HepG2 (cell line): Measurements from ENCODE around the gene NSD1. TPM values are rescaled to one million over a fixed set of nuclear protein-coding genes. Genes with fewer than 3 reads are reported as not detected.

Source experiments
- ATAC-seq: fragments of 200-7000 bp; cut with Tn5 transposase; 3 replicates; pipeline ENCODE4 v1.9.1; 2020; ENCODE audit warnings: mild to moderate bottlenecking, moderate library complexity
- BruUV-seq: library from RNA; stranded (reverse); fragments of 400-500 nt; replicated peaks from 2 replicates; lab custom pipeline; 2021; lab: Mats Ljungman, UMichigan
- CTCF ChIA-PET: fragments of 300-600 bp; formaldehyde crosslinking; extraction: SDS; loops from one replicate; lab custom pipeline; 2021; ENCODE audit warnings: low total read pairs, inconsistent platforms, low intra/inter-chr PET ratio; lab: Yijun Ruan, JAX
- POLR2A ChIA-PET: fragments of 350-600 bp; sonication (Branson Sonifier 250); formaldehyde crosslinking; loops from one replicate; lab custom pipeline; 2020; ENCODE audit warnings: antibody characterized with exemption, inconsistent platforms; lab: Yijun Ruan, JAX
- DNase-seq: peaks from one replicate; pipeline ENCODE4 v3.0.0-alpha.2; 2015; ENCODE audit warnings: low spot score
- FAIRE-seq: peaks from 3 replicates; lab custom pipeline; 2011; peaks lifted over from hg19 to GRCh38; lab: Jason Lieb, UNC
- H2AFZ ChIP-seq: one replicate; pipeline ENCODE4 v1.6.1; 2011; ENCODE audit warnings: low read length, inconsistent platforms
- H3K27ac ChIP-seq: fragments of 300-600 bp; 3 replicates; pipeline ENCODE4 v1.8.0; 2011; ENCODE audit warnings: mixed run types, mild to moderate bottlenecking, mixed read lengths, low read length, inconsistent platforms; ENCODE audit not compliant: insufficient read depth; ENCODE audit errors: extremely low read length
- H3K27me3 ChIP-seq, 2 experiments: fragments of 200-600 bp in 1 of 2; 2 replicates in 1 of 2; 3 replicates in 1 of 2; pipeline versions ENCODE4 v1.6.0 to v1.8.0; 2011; ENCODE audit warnings: low read length in 2 of 2, mild to moderate bottlenecking in 2 of 2, moderate library complexity in 2 of 2, inconsistent platforms in 1 of 2; ENCODE audit not compliant: insufficient read depth in 2 of 2, control insufficient read depth in 1 of 2
- H3K36me3 ChIP-seq, 2 experiments: fragments of 200-600 bp in 1 of 2; replicated peaks in 1 of 2; 2 replicates in 1 of 2; 3 replicates in 1 of 2; pipeline versions ENCODE4 v1.5.1 to v1.8.0; 2011; ENCODE audit warnings: low read length in 2 of 2, inconsistent platforms in 1 of 2; ENCODE audit not compliant: insufficient read depth in 2 of 2, control insufficient read depth in 1 of 2
- H3K4me1 ChIP-seq: 2 replicates; pipeline ENCODE4 v1.5.1; 2012; ENCODE audit warnings: low read length, inconsistent platforms; ENCODE audit not compliant: insufficient read depth
- H3K4me2 ChIP-seq: 2 replicates; pipeline ENCODE4 v1.6.0; 2011; ENCODE audit warnings: low read depth, low read length, inconsistent platforms
- H3K4me3 ChIP-seq, 3 experiments: fragments of 200-600 bp in 1 of 3; sonication (generic), shearing (Covaris generic) in 1 of 3; replicated peaks in 1 of 3; 2 replicates each; pipeline ENCODE4 v1.5.1; 2011 to 2016; ENCODE audit warnings: low read length in 3 of 3, inconsistent platforms in 2 of 3, low read depth in 2 of 3, mild to moderate bottlenecking in 2 of 3, control low read depth in 1 of 3, mixed read lengths in 1 of 3; ENCODE audit not compliant: insufficient read depth in 1 of 3
- H3K79me2 ChIP-seq: one replicate; pipeline ENCODE4 v1.6.1; 2011; ENCODE audit warnings: low read length, inconsistent platforms; ENCODE audit not compliant: insufficient read depth
- H3K9ac ChIP-seq: 2 replicates; pipeline ENCODE4 v1.6.0; 2011; ENCODE audit warnings: mild to moderate bottlenecking, low read depth, low read length, inconsistent platforms; ENCODE audit not compliant: insufficient read depth
- H3K9me3 ChIP-seq: 2 replicates; pipeline ENCODE4 v1.5.1; 2012; ENCODE audit warnings: mild to moderate bottlenecking, low read length
- H4K20me1 ChIP-seq: 2 replicates; pipeline ENCODE4 v1.6.0; 2011; ENCODE audit warnings: inconsistent platforms, mild to moderate bottlenecking, low read length, moderate library complexity; ENCODE audit not compliant: insufficient read depth
- CHD4 ChIP-seq: fragments of 200-600 bp; sonication (generic); IDR thresholded peaks from 2 replicates; pipeline ENCODE4 v1.7.0; 2017; ENCODE audit warnings: mild to moderate bottlenecking, low read length, borderline replicate concordance
- HIVEP1 ChIP-seq: sonication (generic); formaldehyde crosslinking; IDR thresholded peaks from 2 replicates; pipeline ENCODE4 v1.4.0; 2020; ENCODE audit warnings: mild to moderate bottlenecking, missing genetic modification reagents
- HOXD1 ChIP-seq: sonication (generic); formaldehyde crosslinking; IDR thresholded peaks from 2 replicates; pipeline ENCODE4 v1.5.0; 2020; ENCODE audit warnings: missing genetic modification reagents
- KDM6A ChIP-seq: IDR thresholded peaks from 2 replicates; pipeline ENCODE4 v1.6.1; 2016; ENCODE audit warnings: low read depth
- PAX8 ChIP-seq: sonication (generic); formaldehyde crosslinking; IDR thresholded peaks from 2 replicates; pipeline ENCODE4 v1.8.0; 2022; ENCODE audit warnings: mild to moderate bottlenecking, missing genetic modification reagents, borderline replicate concordance
- POLR2G ChIP-seq: fragments of 200-400 bp; formaldehyde crosslinking; IDR thresholded peaks from 2 replicates; pipeline ENCODE4 v1.6.1; 2018; ENCODE audit warnings: mild to moderate bottlenecking, low read depth, low read length, moderate library complexity
- REXO4 ChIP-seq: sonication (generic); formaldehyde crosslinking; IDR thresholded peaks from 2 replicates; pipeline ENCODE4 v1.8.0; 2022; ENCODE audit warnings: missing genetic modification reagents, mild to moderate bottlenecking, borderline replicate concordance
- SRSF4 ChIP-seq: fragments of 200-400 bp; formaldehyde crosslinking; IDR thresholded peaks from one replicate; pipeline ENCODE4 v1.6.1; 2018; ENCODE audit warnings: mild to moderate bottlenecking, low read depth, low read length, moderate library complexity; ENCODE audit not compliant: poor library complexity, severe bottlenecking
- ZFP90 ChIP-seq: sonication (generic); formaldehyde crosslinking; IDR thresholded peaks from 2 replicates; pipeline ENCODE4 v1.8.0; 2022; ENCODE audit warnings: missing genetic modification reagents, mild to moderate bottlenecking, inconsistent platforms, borderline replicate concordance
- ZFX ChIP-seq: sonication (generic); formaldehyde crosslinking; IDR thresholded peaks from 2 replicates; pipeline ENCODE4 v1.4.0; 2020; ENCODE audit warnings: mild to moderate bottlenecking, low read depth, missing genetic modification reagents, moderate library complexity
- ZNF3 ChIP-seq: IDR thresholded peaks from 2 replicates; pipeline ENCODE4 v1.7.0; 2017; ENCODE audit warnings: inconsistent platforms
- ZNF44 ChIP-seq: sonication (generic); formaldehyde crosslinking; IDR thresholded peaks from 2 replicates; pipeline ENCODE4 v1.5.1; 2020; ENCODE audit warnings: mild to moderate bottlenecking, missing genetic modification reagents
- ZNF451 ChIP-seq: sonication (generic); formaldehyde crosslinking; IDR thresholded peaks from 2 replicates; pipeline ENCODE4 v1.5.0; 2020; ENCODE audit warnings: mild to moderate bottlenecking, missing genetic modification reagents
- ZNF629 ChIP-seq: sonication (generic); formaldehyde crosslinking; conservative IDR thresholded peaks from 2 replicates; pipeline ENCODE4 v1.5.0; 2020; ENCODE audit warnings: missing genetic modification reagents
- ZNF800 ChIP-seq: sonication (generic); formaldehyde crosslinking; IDR thresholded peaks from 2 replicates; pipeline ENCODE4 v1.4.0; 2020; ENCODE audit warnings: missing genetic modification reagents
- WGBS: methylation state at CpG from one replicate; pipeline ENCODE4 v1.1.6; 2017; ENCODE audit warnings: low lambda C conversion rate; 5-methylcytosine and 5-hydroxymethylcytosine counted together
- in situ Hi-C: cut with HindIII; loops from 2 replicates; pipeline ENCODE4 v1.10.0; 2017; ENCODE audit warnings: low pct_unique_long_range_greater_than_20kb; ENCODE audit not compliant: extremely low pct_ligation_motif_present
- intact Hi-C: fragments of 100-400 bp; cut with micrococcal nuclease; formaldehyde crosslinking; loops from one replicate; pipeline ENCODE4 v1.10.0; 2022; ENCODE audit not compliant: unreplicated experiment
- polyA plus RNA-seq, 8 experiments: library from polyadenylated mRNA; depleted of rRNA in 3 of 8; stranded (reverse) in 7 of 8; unstranded in 1 of 8; fragments of >200 nt; fragmentation: Illumina TruSeq in 4 of 8; extraction: Trizol in 4 of 8; gene quantifications; 2 replicates each; pipeline versions ENCODE4 v1.2.1 to v1.2.3, GENCODE V29; 2011 to 2016; ENCODE audit warnings: low read depth in 4 of 8, missing spikeins in 1 of 8, mixed read lengths in 1 of 8; ENCODE audit not compliant: insufficient read depth in 1 of 8
- total RNA-seq, 5 experiments: library from RNA; depleted of rRNA; stranded (reverse); fragments of >200 nt; fragmentation: Illumina TruSeq; extraction: Trizol; gene quantifications; 2 replicates each; pipeline ENCODE4 v1.2.3, GENCODE V29; 2016; ENCODE audit warnings: low read depth in 1 of 5

NSD1 gene
- total and polyA plus RNA-seq, 2 of the 13 experiments (the other 11 are each of a cell fraction or from before 2014, with no cell fraction given), result 0.01 to 0.09 TPM

GRCh38 chr5:177084175-177084574, 49.4 kb upstream of the NSD1 start:
- intact Hi-C loops (no loop called here), in situ Hi-C loops (no loop called here)
- no peak for FAIRE-seq
- H3K4me1 ChIP-seq, result peaks cover 49% of the 10 kb centered on the region
- H4K20me1 ChIP-seq, result no peaks in the 10 kb centered on the region
- POLR2A ChIA-PET, result interaction anchor here (7.7 kb wide), 1 partner anchor 24 kb away, joined by 293 read pairs; no protein-coding TSS in a partner anchor
- H3K36me3 ChIP-seq, result 0 out of 5 replicates have a peak, but pooled peaks cover 0 to 6% of the 10 kb centered on the region in 2 experiments
- DNase-seq, result no peak
- H2AFZ ChIP-seq, result no peak overlapping the region
- H3K27ac ChIP-seq, result no peak overlapping the region
- no peak for ATAC-seq
- 83% methylated on average over 3 of the region's 4 CpGs for WGBS
- H3K9ac ChIP-seq, result no peak overlapping the region
- no TSS peak for BruUV-seq
- no peak overlapping the region for H3K4me2 ChIP-seq
- no peaks in the 10 kb centered on the region for H3K9me3 ChIP-seq
- no peak overlapping the region for H3K4me3 ChIP-seq
- no peak for TF ChIP-seq PAX8 (CRISPR knock-in tag)
- CTCF ChIA-PET, result no interaction called here
- H3K79me2 ChIP-seq, result peaks cover 17% of the 10 kb centered on the region
- H3K27me3 ChIP-seq, result no peaks in the 10 kb centered on the region; a peak in 1 of 5 replicates

GRCh38 chr5:177085985-177086653, 47.5 kb upstream of the NSD1 start:
- in situ Hi-C loops (no loop called here), intact Hi-C loops (loop anchor here (2.0 kb wide), 2 partner anchors 17 to 63 kb away; partner anchors contain the start of gene ZNF346)
- Histone ChIP-seq H3K4me2 (peak overlapping the region; percentile 58), H3K9me3 (no peaks in the 10 kb centered on the region), H3K79me2 (peaks cover 36% of the 10 kb centered on the region), H3K36me3 (peaks cover 13 to 23% of the 10 kb centered on the region in 2 experiments), H4K20me1 (peaks cover 7% of the 10 kb centered on the region; the same call in 1 of the 2 replicates), H2AFZ (no peak overlapping the region), H3K4me3 (no peak overlapping the region), H3K27ac (peak overlapping the region; percentile 67), H3K9ac (no peak overlapping the region), H3K27me3 (no peaks in the 10 kb centered on the region; a peak in 1 of 5 replicates), H3K4me1 (peaks cover 59% of the 10 kb centered on the region)
- POLR2A ChIA-PET, result interaction anchor here (0.8 to 7.7 kb wide), 20 partner anchors 9 to 549 kb away, joined by 3 to 293 read pairs (median 9); partner anchors contain the start of genes PRELID1, RAB24, RNF44 and TSPAN17
- WGBS, result 63% methylated on average over 12 of the region's 13 CpGs
- BruUV-seq, result no TSS peak
- CTCF ChIA-PET, result interaction anchor here (1.6 kb wide), 1 partner anchor 26 kb away, joined by 10 read pairs; no protein-coding TSS in a partner anchor
- ATAC-seq, result peak; percentile 0; the same call in 2 of the 3 replicates
- DNase-seq, result no peak
- FAIRE-seq, result peak; percentile 36
- TF ChIP-seq ZNF3 (CRISPR knock-in tag) (no peak), ZFP90 (CRISPR knock-in tag) (no peak), ZNF800 (CRISPR knock-in tag) (no peak), ZNF44 (CRISPR knock-in tag) (0 out of 2 replicates have a peak, but pooled peaks have one; percentile 2), ZNF629 (CRISPR knock-in tag) (peak; percentile 25; the same call in 1 of the 2 replicates), HIVEP1 (CRISPR knock-in tag) (no peak), REXO4 (CRISPR knock-in tag) (no peak), CHD4 (0 out of 2 replicates have a peak, but pooled peaks have one; percentile 55), ZFX (CRISPR knock-in tag) (0 out of 2 replicates have a peak, but pooled peaks have one; percentile 24), HOXD1 (CRISPR knock-in tag) (no peak), ZNF451 (0 out of 2 replicates have a peak, but pooled peaks have one; percentile 39), POLR2G (no peak), SRSF4 (no peak), KDM6A (no peak)
